ENCODE data around the gene CCDC74A.
"Not testable (repeated sequence)": the region's sequence is repeated elsewhere in the genome, so short reads cannot be mapped to it uniquely, and the experiment has no call there.

GRCh38 chr2:131511291-131511968, 16.3 kb upstream of the CCDC74A start:
- TF ChIP-seq CTCF (conservative IDR thresholded peaks at IDR 0.05); EZH2 (IDR thresholded peaks at IDR 0.05; ENCODE audit: low read depth): not testable (repeated sequence)
